K562 (cell line): Measurements from ENCODE around the gene ZNF597. TPM values are rescaled to one million over a fixed set of nuclear protein-coding genes. Genes with fewer than 3 reads are reported as not detected.

Experiments
- SMARCC2 ChIP-seq: fragments of 450-650 bp; IDR thresholded peaks from 2 replicates; pipeline ENCODE4 v1.6.1; 2017; ENCODE audit warnings: antibody characterized with exemption, moderate library complexity, mild to moderate bottlenecking, low read depth
- SMC3 ChIP-seq: conservative IDR thresholded peaks from 2 replicates; pipeline ENCODE4 v1.6.1; 2011; ENCODE audit warnings: low read depth, low read length, improper control_type of control experiment; ENCODE audit not compliant: insufficient read depth
- SRSF7 ChIP-seq: fragments of 200-400 bp; formaldehyde crosslinking; optimal IDR thresholded peaks from 2 replicates; pipeline ENCODE3; 2017; ENCODE audit warnings: mild to moderate bottlenecking, low read depth, low read length
- ZBTB7A ChIP-seq: IDR thresholded peaks from 2 replicates; pipeline ENCODE4 v1.6.1; 2011; ENCODE audit warnings: low read depth, mild to moderate bottlenecking, low read length, moderate library complexity, borderline replicate concordance; ENCODE audit not compliant: control insufficient read depth
- ZEB2 ChIP-seq: fragments of 450-650 bp; IDR thresholded peaks from 2 replicates; pipeline ENCODE4 v1.6.1; 2016
- ZNF592 ChIP-seq: fragments of 450-650 bp; IDR thresholded peaks from 2 replicates; pipeline ENCODE4 v1.6.1; 2017; ENCODE audit warnings: antibody characterized with exemption, mild to moderate bottlenecking
- ZNF696 ChIP-seq: fragments of 250-450 bp; sonication (Bioruptor Pico); conservative IDR thresholded peaks from 2 replicates; pipeline ENCODE4 v1.4.0; 2020; ENCODE audit warnings: mild to moderate bottlenecking, moderate library complexity
- polyA plus RNA-seq, 8 experiments: library from polyadenylated mRNA; depleted of rRNA in 4 of 8; stranded (reverse) in 5 of 8; unstranded in 3 of 8; fragments of >200 nt; fragmentation: Nextera tagmentation in 2 of 8; fragmentation: Illumina TruSeq in 1 of 8; extraction: Ambion mirVana in 2 of 8; extraction: Trizol in 1 of 8; gene quantifications; 2 replicates each; pipeline versions ENCODE4 v1.2.1 to v1.2.3, GENCODE V29; 2011 to 2014; ENCODE audit warnings: inconsistent platforms in 1 of 8, missing spikeins in 1 of 8
- total RNA-seq, 7 experiments: library from RNA; depleted of rRNA in 6 of 7; stranded (reverse); fragments of >200 nt in 6 of 7; fragmentation: Illumina TruSeq in 2 of 7; extraction: Trizol in 2 of 7; gene quantifications; 2 replicates each; pipeline versions ENCODE4 v1.2.1 to v1.2.3, GENCODE V29; 2011 to 2021; ENCODE audit warnings: low replicate concordance in 1 of 7
- TF ChIP-seq, protein P1 (sequence below): fragments of 450-650 bp; formaldehyde crosslinking; IDR thresholded peaks from 2 replicates; pipeline ENCODE4 v1.4.0; 2022; ENCODE audit warnings: mild to moderate bottlenecking, moderate library complexity
- TF ChIP-seq, protein P2 (sequence below), 2 experiments: fragments of 450-650 bp in 1 of 2; sonication (generic) in 1 of 2; formaldehyde crosslinking in 1 of 2; IDR thresholded peaks in 1 of 2; conservative IDR thresholded peaks in 1 of 2; 2 replicates each; pipeline versions ENCODE4 v1.6.1 to v1.8.1; 2016 to 2023; ENCODE audit warnings: mild to moderate bottlenecking in 2 of 2, moderate library complexity in 2 of 2, inconsistent platforms in 1 of 2, missing genetic modification reagents in 1 of 2

The ZNF597 gene
- total and polyA plus RNA-seq, 9 of the 15 experiments (the other 6 are each of a cell fraction or from before 2014, with no cell fraction given) = 0.14 to 0.68 (median 0.42) TPM

- TF ChIP-seq ZNF592 = no peak
- TF ChIP-seq ZBTB7A = no peak
- no peak for TF ChIP-seq SMC3
- no peak for TF ChIP-seq SRSF7
- TF ChIP-seq ZEB2 = no peak
- no peak for TF ChIP-seq ZNF696 (CRISPR knock-in tag)
- TF ChIP-seq, protein P1, sequence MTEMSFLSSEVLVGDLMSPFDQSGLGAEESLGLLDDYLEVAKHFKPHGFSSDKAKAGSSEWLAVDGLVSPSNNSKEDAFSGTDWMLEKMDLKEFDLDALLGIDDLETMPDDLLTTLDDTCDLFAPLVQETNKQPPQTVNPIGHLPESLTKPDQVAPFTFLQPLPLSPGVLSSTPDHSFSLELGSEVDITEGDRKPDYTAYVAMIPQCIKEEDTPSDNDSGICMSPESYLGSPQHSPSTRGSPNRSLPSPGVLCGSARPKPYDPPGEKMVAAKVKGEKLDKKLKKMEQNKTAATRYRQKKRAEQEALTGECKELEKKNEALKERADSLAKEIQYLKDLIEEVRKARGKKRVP (CRISPR knock-in tag) = no peak
- TF ChIP-seq, protein P2, sequence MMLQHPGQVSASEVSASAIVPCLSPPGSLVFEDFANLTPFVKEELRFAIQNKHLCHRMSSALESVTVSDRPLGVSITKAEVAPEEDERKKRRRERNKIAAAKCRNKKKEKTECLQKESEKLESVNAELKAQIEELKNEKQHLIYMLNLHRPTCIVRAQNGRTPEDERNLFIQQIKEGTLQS (IDR thresholded peaks at IDR 0.05) = no peak
- TF ChIP-seq, protein P2 (CRISPR knock-in tag; conservative IDR thresholded peaks at IDR 0.05) = no peak
- no peak for TF ChIP-seq SMARCC2
- TF ChIP-seq, all 486 proteins: peak for 0
Measured at GRCh38 chr16:3482659-3483241, 39.4 kb upstream of the ZNF597 start (continued).
